NCI-H446 treated with DMSO at 0.1 percent for 48 hours (cell line): ENCODE measurements around the gene RASGEF1B.

Source experiments
- DNase-seq: peaks from one replicate; lab custom pipeline; 2025; lab: John Stamatoyannopoulos, UW

RASGEF1B gene

GRCh38 chr4:81466841-81467671 is 4.7 kb downstream of the RASGEF1B start:
- DNase-seq, result peak; percentile 41

GRCh38 chr4:81465406-81466340 is 6.0 kb downstream of the RASGEF1B start:
- no peak for DNase-seq

- no peak for DNase-seq
These were observed 10.9 kb downstream of the RASGEF1B start for GRCh38 chr4:81460834-81461233.

GRCh38 chr4:81460191-81460701 is 11.5 kb downstream of the RASGEF1B start:
- DNase-seq, result no peak

GRCh38 chr4:81459228-81459627 is 12.5 kb downstream of the RASGEF1B start:
- no peak for DNase-seq

GRCh38 chr4:81457921-81458520 is 13.7 kb downstream of the RASGEF1B start:
- no peak for DNase-seq

GRCh38 chr4:81457345-81457744 is 14.4 kb downstream of the RASGEF1B start:
- DNase-seq, result no peak

- DNase-seq, result no peak
These were observed 15.8 kb downstream of the RASGEF1B start for GRCh38 chr4:81455897-81456296.

- DNase-seq, result no peak
These were observed 16.8 kb downstream of the RASGEF1B start for GRCh38 chr4:81454948-81455347.

GRCh38 chr4:81454499-81454898 is 17.2 kb downstream of the RASGEF1B start:
- no peak for DNase-seq

- DNase-seq, result no peak
These were observed 18.7 kb downstream of the RASGEF1B start for GRCh38 chr4:81453024-81453423.

GRCh38 chr4:81452452-81453006 is 19.2 kb downstream of the RASGEF1B start:
- DNase-seq, result no peak

GRCh38 chr4:81449015-81449414 is 22.7 kb downstream of the RASGEF1B start:
- DNase-seq, result no peak

GRCh38 chr4:81447566-81448229 is 24.0 kb downstream of the RASGEF1B start:
- DNase-seq, result no peak

- DNase-seq, result no peak
These were observed 25.1 kb downstream of the RASGEF1B start for GRCh38 chr4:81446634-81447033.

- no peak for DNase-seq
These were observed 26.5 kb downstream of the RASGEF1B start for GRCh38 chr4:81445196-81445595.

- no peak for DNase-seq
These were observed 29.1 kb downstream of the RASGEF1B start for GRCh38 chr4:81442484-81443085.

- DNase-seq, result no peak
These were observed 30.8 kb downstream of the RASGEF1B start for GRCh38 chr4:81440949-81441348.

- no peak for DNase-seq
These were observed 34.6 kb downstream of the RASGEF1B start for GRCh38 chr4:81436941-81437574.

- DNase-seq, result no peak
These were observed 35.6 kb downstream of the RASGEF1B start for GRCh38 chr4:81436096-81436495.
